SK-N-SH treated with all-trans-retinoic acid at 6 μM for 48 hours (cell line): ENCODE results near the gene ZBTB47.

Experiments used
- ATAC-seq: fragments of 200-7000 bp; cut with Tn5 transposase; 3 replicates; pipeline ENCODE4 v1.9.1; 2020; ENCODE audit warnings: mild to moderate bottlenecking, moderate library complexity
- ARNTL ChIP-seq: fragments of 450-650 bp; formaldehyde crosslinking; IDR thresholded peaks from 2 replicates; pipeline ENCODE4 v1.5.0; 2020; ENCODE audit warnings: low read depth, mild to moderate bottlenecking, moderate library complexity, borderline replicate concordance
- BACH2 ChIP-seq: fragments of 250-450 bp; sonication (Bioruptor Pico); IDR thresholded peaks from 2 replicates; pipeline ENCODE4 v1.9.0; 2021; ENCODE audit warnings: mild to moderate bottlenecking, borderline replicate concordance
- ESRRG ChIP-seq: fragments of 250-450 bp; sonication (Bioruptor Pico); IDR thresholded peaks from 2 replicates; pipeline ENCODE4 v1.6.1; 2021; ENCODE audit warnings: mild to moderate bottlenecking
- GLIS3 ChIP-seq: fragments of 250-450 bp; sonication (Bioruptor Pico); IDR thresholded peaks from 2 replicates; pipeline ENCODE4 v1.5.0; 2020; ENCODE audit warnings: mild to moderate bottlenecking, moderate library complexity
- ISL1 ChIP-seq: fragments of 250-450 bp; sonication (Bioruptor Pico); IDR thresholded peaks from 2 replicates; pipeline ENCODE4 v2.1.2; 2022; ENCODE audit warnings: mild to moderate bottlenecking, moderate library complexity
- OSR1 ChIP-seq: fragments of 250-450 bp; sonication (Bioruptor Pico); IDR thresholded peaks from 2 replicates; pipeline ENCODE4 v1.8.0; 2022; ENCODE audit warnings: moderate library complexity, mild to moderate bottlenecking, inconsistent platforms
- PPARA ChIP-seq: fragments of 250-450 bp; sonication (Bioruptor Pico); IDR thresholded peaks from 2 replicates; pipeline ENCODE4 v1.5.0; 2020; ENCODE audit warnings: mild to moderate bottlenecking, borderline replicate concordance
- RARB ChIP-seq: fragments of 250-450 bp; sonication (Bioruptor Pico); IDR thresholded peaks from 2 replicates; pipeline ENCODE4 v1.8.0; 2021; ENCODE audit warnings: mild to moderate bottlenecking, moderate library complexity
- SNAI2 ChIP-seq: fragments of 250-450 bp; sonication (Bioruptor Pico); IDR thresholded peaks from 2 replicates; pipeline ENCODE4 v1.5.0; 2020; ENCODE audit warnings: mild to moderate bottlenecking, moderate library complexity
- TCF4 ChIP-seq: fragments of 250-450 bp; sonication (Bioruptor Pico); IDR thresholded peaks from 2 replicates; pipeline ENCODE4 v1.8.0; 2021; ENCODE audit warnings: mild to moderate bottlenecking, moderate library complexity, borderline replicate concordance
- TOX ChIP-seq: fragments of 250-450 bp; sonication (Bioruptor Pico); IDR thresholded peaks from 2 replicates; pipeline ENCODE4 v1.8.0; 2021; ENCODE audit warnings: mild to moderate bottlenecking, moderate library complexity, borderline replicate concordance
- ZFP3 ChIP-seq: fragments of 250-450 bp; sonication (Bioruptor Pico); IDR thresholded peaks from 2 replicates; pipeline ENCODE4 v1.5.0; 2020; ENCODE audit warnings: mild to moderate bottlenecking, moderate library complexity
- ZFP30 ChIP-seq: fragments of 450-650 bp; formaldehyde crosslinking; IDR thresholded peaks from 2 replicates; pipeline ENCODE4 v1.5.0; 2022; ENCODE audit warnings: mild to moderate bottlenecking, moderate library complexity
- ZNF565 ChIP-seq: fragments of 450-650 bp; formaldehyde crosslinking; conservative IDR thresholded peaks from 2 replicates; pipeline ENCODE4 v1.5.0; 2020; ENCODE audit warnings: low read depth, mild to moderate bottlenecking, moderate library complexity
- ZNF70 ChIP-seq: fragments of 450-650 bp; formaldehyde crosslinking; IDR thresholded peaks from 2 replicates; pipeline ENCODE4 v1.5.0; 2020; ENCODE audit warnings: mild to moderate bottlenecking, moderate library complexity
- ZNF8 ChIP-seq: fragments of 450-650 bp; formaldehyde crosslinking; IDR thresholded peaks from 2 replicates; pipeline ENCODE4 v1.5.0; 2020; ENCODE audit warnings: mild to moderate bottlenecking, moderate library complexity
- TF ChIP-seq, protein P1 (sequence below): fragments of 250-450 bp; sonication (Bioruptor Pico); IDR thresholded peaks from 2 replicates; pipeline ENCODE4 v1.8.0; 2020; ENCODE audit warnings: mild to moderate bottlenecking, moderate library complexity, borderline replicate concordance
- TF ChIP-seq, protein P2 (sequence below): fragments of 250-450 bp; sonication (Bioruptor Pico); IDR thresholded peaks from 2 replicates; pipeline ENCODE4 v1.5.1; 2021; ENCODE audit warnings: mild to moderate bottlenecking, moderate library complexity
- TF ChIP-seq, protein P3 (sequence below): fragments of 250-450 bp; sonication (Bioruptor Pico); IDR thresholded peaks from 2 replicates; pipeline ENCODE4 v1.5.1; 2020; ENCODE audit warnings: low read depth, mild to moderate bottlenecking, moderate library complexity

The ZBTB47 gene

DNA sequence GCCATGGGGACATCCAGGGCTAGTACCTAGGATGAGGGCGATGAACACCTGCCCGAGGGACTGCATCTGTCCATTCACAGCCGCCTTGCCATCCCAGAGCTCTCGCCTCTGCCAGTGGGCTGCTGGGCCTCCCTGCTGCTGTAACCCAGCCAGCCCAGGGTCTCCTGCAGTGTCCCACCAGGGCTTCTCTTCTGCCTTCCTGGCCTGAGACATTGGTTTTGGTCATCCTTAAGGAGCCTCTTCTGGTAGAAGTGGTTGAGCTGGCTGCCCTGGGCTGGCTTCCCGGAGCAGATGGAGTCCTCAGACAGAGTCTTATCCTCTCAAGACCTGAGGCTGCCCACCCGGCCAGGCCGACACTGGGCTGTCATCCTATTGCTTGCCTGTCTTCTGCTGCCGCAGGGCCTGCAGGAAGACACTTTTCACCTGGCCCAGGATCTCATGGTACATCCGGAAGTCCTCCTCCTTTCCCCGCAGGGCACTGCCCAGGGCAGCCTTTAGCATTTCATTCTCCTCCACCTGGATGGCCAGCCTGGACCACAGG is 55.2 kb downstream of the ZBTB47 start (continued):
- TF ChIP-seq, protein P1, sequence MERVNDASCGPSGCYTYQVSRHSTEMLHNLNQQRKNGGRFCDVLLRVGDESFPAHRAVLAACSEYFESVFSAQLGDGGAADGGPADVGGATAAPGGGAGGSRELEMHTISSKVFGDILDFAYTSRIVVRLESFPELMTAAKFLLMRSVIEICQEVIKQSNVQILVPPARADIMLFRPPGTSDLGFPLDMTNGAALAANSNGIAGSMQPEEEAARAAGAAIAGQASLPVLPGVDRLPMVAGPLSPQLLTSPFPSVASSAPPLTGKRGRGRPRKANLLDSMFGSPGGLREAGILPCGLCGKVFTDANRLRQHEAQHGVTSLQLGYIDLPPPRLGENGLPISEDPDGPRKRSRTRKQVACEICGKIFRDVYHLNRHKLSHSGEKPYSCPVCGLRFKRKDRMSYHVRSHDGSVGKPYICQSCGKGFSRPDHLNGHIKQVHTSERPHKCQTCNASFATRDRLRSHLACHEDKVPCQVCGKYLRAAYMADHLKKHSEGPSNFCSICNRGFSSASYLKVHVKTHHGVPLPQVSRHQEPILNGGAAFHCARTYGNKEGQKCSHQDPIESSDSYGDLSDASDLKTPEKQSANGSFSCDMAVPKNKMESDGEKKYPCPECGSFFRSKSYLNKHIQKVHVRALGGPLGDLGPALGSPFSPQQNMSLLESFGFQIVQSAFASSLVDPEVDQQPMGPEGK (CRISPR knock-in tag), result no peak
- no peak for TF ChIP-seq BACH2 (CRISPR knock-in tag)
- no peak for TF ChIP-seq GLIS3 (CRISPR knock-in tag)
- TF ChIP-seq ZNF8 (CRISPR knock-in tag), result no peak
- no peak for TF ChIP-seq OSR1 (CRISPR knock-in tag)

DNA sequence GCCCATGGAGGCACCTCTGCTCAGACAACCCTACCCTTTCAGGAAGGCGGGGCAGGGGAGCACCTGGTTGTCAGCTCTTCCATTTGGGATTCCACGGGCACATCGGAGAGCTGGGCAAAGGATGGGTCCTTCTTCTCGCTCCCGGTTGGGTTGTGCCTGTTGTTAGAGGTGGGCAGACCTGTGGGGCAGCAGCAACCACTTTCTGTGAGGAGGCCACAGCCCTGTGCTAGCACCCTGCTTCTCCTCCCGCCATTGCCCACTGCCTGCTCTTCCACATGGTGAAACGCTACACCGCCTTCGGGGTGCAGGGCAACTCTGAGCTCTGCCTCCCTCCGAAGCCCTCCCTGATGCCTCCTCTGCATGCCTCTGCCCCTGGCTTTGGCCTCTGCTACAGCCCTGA is 56.1 kb downstream of the ZBTB47 start:
- no peak for ATAC-seq
- TF ChIP-seq ESRRG (CRISPR knock-in tag) (no peak), TCF4 (no peak), ZNF70 (CRISPR knock-in tag) (no peak), ARNTL (CRISPR knock-in tag) (no peak), ZFP3 (no peak), PPARA (no peak), ZFP30 (CRISPR knock-in tag) (no peak), SNAI2 (no peak), ZNF565 (CRISPR knock-in tag) (no peak), ISL1 (CRISPR knock-in tag) (no peak), BACH2 (CRISPR knock-in tag) (no peak), RARB (no peak), ZNF8 (CRISPR knock-in tag) (no peak)
- TF ChIP-seq, protein P2, sequence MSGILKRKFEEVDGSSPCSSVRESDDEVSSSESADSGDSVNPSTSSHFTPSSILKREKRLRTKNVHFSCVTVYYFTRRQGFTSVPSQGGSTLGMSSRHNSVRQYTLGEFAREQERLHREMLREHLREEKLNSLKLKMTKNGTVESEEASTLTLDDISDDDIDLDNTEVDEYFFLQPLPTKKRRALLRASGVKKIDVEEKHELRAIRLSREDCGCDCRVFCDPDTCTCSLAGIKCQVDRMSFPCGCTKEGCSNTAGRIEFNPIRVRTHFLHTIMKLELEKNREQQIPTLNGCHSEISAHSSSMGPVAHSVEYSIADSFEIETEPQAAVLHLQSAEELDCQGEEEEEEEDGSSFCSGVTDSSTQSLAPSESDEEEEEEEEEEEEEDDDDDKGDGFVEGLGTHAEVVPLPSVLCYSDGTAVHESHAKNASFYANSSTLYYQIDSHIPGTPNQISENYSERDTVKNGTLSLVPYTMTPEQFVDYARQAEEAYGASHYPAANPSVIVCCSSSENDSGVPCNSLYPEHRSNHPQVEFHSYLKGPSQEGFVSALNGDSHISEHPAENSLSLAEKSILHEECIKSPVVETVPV (CRISPR knock-in tag), result no peak
- TF ChIP-seq, protein P1 (CRISPR knock-in tag), result no peak
- TF ChIP-seq, protein P3, sequence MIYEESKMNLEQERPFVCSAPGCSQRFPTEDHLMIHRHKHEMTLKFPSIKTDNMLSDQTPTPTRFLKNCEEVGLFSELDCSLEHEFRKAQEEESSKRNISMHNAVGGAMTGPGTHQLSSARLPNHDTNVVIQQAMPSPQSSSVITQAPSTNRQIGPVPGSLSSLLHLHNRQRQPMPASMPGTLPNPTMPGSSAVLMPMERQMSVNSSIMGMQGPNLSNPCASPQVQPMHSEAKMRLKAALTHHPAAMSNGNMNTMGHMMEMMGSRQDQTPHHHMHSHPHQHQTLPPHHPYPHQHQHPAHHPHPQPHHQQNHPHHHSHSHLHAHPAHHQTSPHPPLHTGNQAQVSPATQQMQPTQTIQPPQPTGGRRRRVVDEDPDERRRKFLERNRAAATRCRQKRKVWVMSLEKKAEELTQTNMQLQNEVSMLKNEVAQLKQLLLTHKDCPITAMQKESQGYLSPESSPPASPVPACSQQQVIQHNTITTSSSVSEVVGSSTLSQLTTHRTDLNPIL (CRISPR knock-in tag), result no peak

DNA sequence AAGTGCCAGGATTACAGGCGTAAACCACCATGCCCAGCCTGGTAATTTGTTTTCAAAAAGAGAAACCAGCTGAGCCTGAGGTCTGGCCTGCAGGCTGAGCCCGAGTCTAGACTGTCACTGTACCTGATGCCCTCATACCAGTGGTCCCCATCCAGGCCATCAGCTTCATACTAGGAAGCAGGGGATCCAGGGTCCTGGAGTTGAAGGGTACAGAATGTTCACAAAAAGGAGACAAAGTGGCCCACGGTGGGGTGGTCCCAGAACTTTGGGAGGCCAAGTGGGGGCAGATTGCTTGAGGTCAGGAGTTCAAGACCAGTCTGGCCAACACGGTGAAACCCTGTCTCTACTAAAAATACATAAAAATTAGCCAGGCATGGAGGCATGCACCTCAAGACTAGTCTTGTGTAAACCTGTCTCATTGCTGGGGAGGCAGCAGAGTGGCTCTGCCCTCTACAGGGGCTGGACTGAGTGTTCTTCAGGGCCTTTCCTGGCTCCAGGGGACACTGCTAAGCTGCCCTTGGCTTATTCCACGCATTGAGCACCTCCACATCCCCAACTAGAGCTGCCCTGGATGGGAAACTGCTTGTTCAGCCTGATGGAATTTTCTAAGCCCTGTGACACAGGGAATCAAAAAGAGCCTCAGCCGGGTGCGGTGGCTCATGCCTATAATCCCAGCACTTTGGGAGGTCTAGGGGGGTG is 57.0 kb downstream of the ZBTB47 start:
- ATAC-seq, result no peak
- no peak for TF ChIP-seq OSR1 (CRISPR knock-in tag)
- TF ChIP-seq RARB, result no peak
- TF ChIP-seq ESRRG (CRISPR knock-in tag), result no peak
- no peak for TF ChIP-seq ZNF70 (CRISPR knock-in tag)
- no peak for TF ChIP-seq GLIS3 (CRISPR knock-in tag)
- TF ChIP-seq BACH2 (CRISPR knock-in tag), result no peak
- TF ChIP-seq, protein P3 (CRISPR knock-in tag), result no peak
- TF ChIP-seq, protein P2 (CRISPR knock-in tag), result no peak
- TF ChIP-seq TOX, result no peak
